Measurements from ENCODE around the gene KAT7.

GRCh38 chr17:49777563-49777962, 10.9 kb upstream of the KAT7 start:
- TF ChIP-seq, protein P1, sequence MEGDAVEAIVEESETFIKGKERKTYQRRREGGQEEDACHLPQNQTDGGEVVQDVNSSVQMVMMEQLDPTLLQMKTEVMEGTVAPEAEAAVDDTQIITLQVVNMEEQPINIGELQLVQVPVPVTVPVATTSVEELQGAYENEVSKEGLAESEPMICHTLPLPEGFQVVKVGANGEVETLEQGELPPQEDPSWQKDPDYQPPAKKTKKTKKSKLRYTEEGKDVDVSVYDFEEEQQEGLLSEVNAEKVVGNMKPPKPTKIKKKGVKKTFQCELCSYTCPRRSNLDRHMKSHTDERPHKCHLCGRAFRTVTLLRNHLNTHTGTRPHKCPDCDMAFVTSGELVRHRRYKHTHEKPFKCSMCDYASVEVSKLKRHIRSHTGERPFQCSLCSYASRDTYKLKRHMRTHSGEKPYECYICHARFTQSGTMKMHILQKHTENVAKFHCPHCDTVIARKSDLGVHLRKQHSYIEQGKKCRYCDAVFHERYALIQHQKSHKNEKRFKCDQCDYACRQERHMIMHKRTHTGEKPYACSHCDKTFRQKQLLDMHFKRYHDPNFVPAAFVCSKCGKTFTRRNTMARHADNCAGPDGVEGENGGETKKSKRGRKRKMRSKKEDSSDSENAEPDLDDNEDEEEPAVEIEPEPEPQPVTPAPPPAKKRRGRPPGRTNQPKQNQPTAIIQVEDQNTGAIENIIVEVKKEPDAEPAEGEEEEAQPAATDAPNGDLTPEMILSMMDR (conservative IDR thresholded peaks at IDR 0.05 in 1 of 2, IDR thresholded peaks at IDR 0.05 in 1 of 2; ENCODE audit: extremely low read depth in 1 of 2, insufficient read depth in 1 of 2, low read depth in 1 of 2, low read length in 2 of 2): no peak
- no peak for TF ChIP-seq EZH2 (IDR thresholded peaks at IDR 0.05; ENCODE audit: borderline replicate concordance, low read length)

Measured in mammary epithelial cell (primary cell).